Measurements from ENCODE around the gene COL23A1. TPM values are rescaled to one million over a fixed set of nuclear protein-coding genes. Genes with fewer than 3 reads are reported as not detected.

The COL23A1 gene
- total RNA-seq, 1 donor from 2014 or later, result 16.5 TPM

GRCh38 chr5:178396796-178397720 lies 193.1 kb downstream of the COL23A1 start:
- peak; percentile 75 for DNase-seq (ENCODE audit: low spot score)
- intact Hi-C loops (cut with DNase I), result no loop called here

GRCh38 chr5:178394074-178394473 lies 196.1 kb downstream of the COL23A1 start:
- peak; percentile 51 for DNase-seq (ENCODE audit: low spot score)
- intact Hi-C loops (cut with DNase I), result no loop called here

- intact Hi-C loops (cut with DNase I), result no loop called here
- peak; percentile 73 for DNase-seq (ENCODE audit: low spot score)
These were observed 197.2 kb downstream of the COL23A1 start for GRCh38 chr5:178392931-178393394.

GRCh38 chr5:178392386-178392785 lies 197.8 kb downstream of the COL23A1 start:
- peak; percentile 73 for DNase-seq (ENCODE audit: low spot score)
- intact Hi-C loops (cut with DNase I), result no loop called here

GRCh38 chr5:178391480-178391879 lies 198.7 kb downstream of the COL23A1 start:
- no peak for DNase-seq (ENCODE audit: low spot score)
- intact Hi-C loops (cut with DNase I), result no loop called here

GRCh38 chr5:178389796-178390195 lies 200.4 kb downstream of the COL23A1 start:
- DNase-seq (ENCODE audit: low spot score), result peak; percentile 74
- intact Hi-C loops (cut with DNase I), result no loop called here

- peak; percentile 55 for DNase-seq (ENCODE audit: low spot score)
- intact Hi-C loops (cut with DNase I), result no loop called here
These were observed 201.0 kb downstream of the COL23A1 start for GRCh38 chr5:178389026-178389729.

- intact Hi-C loops (cut with DNase I), result no loop called here
- peak; percentile 73 for DNase-seq (ENCODE audit: low spot score)
These were observed 201.7 kb downstream of the COL23A1 start for GRCh38 chr5:178388386-178389025.

GRCh38 chr5:178387856-178388190 lies 202.4 kb downstream of the COL23A1 start:
- intact Hi-C loops (cut with DNase I), result no loop called here
- DNase-seq (ENCODE audit: low spot score), result no peak

- DNase-seq (ENCODE audit: low spot score), result peak; percentile 61
- intact Hi-C loops (cut with DNase I), result no loop called here
These were observed 202.9 kb downstream of the COL23A1 start for GRCh38 chr5:178387061-178387855.

GRCh38 chr5:178386336-178386931 lies 203.8 kb downstream of the COL23A1 start:
- intact Hi-C loops (cut with DNase I), result no loop called here
- no peak for DNase-seq (ENCODE audit: low spot score)

- intact Hi-C loops (cut with DNase I), result no loop called here
- no peak for DNase-seq (ENCODE audit: low spot score)
These were observed 204.7 kb downstream of the COL23A1 start for GRCh38 chr5:178385496-178385890.

GRCh38 chr5:178384816-178385495 lies 205.2 kb downstream of the COL23A1 start:
- intact Hi-C loops (cut with DNase I), result no loop called here
- DNase-seq (ENCODE audit: low spot score), result no peak

- DNase-seq (ENCODE audit: low spot score), result no peak
- intact Hi-C loops (cut with DNase I), result no loop called here
These were observed 206.0 kb downstream of the COL23A1 start for GRCh38 chr5:178383919-178384815.

GRCh38 chr5:178383301-178383918 lies 206.8 kb downstream of the COL23A1 start:
- DNase-seq (ENCODE audit: low spot score), result no peak
- intact Hi-C loops (cut with DNase I), result no loop called here

- DNase-seq (ENCODE audit: low spot score), result no peak
- intact Hi-C loops (cut with DNase I), result no loop called here
These were observed 207.4 kb downstream of the COL23A1 start for GRCh38 chr5:178382754-178383164.
